HAP-1 (cell line): ENCODE results near the gene GALR2.

Source experiments
- DNase-seq, 2 experiments: peaks; one replicate each; pipeline ENCODE4 v3.0.0-alpha.2; 2016 to 2020; ENCODE audit warnings: low spot score in 2 of 2
- H3K27me3 ChIP-seq: fragments of 250-450 bp; sonication (Bioruptor Pico); 2 replicates; pipeline ENCODE4 v1.5.1; 2020; ENCODE audit warnings: low read depth, mild to moderate bottlenecking, moderate library complexity
- H3K36me3 ChIP-seq: fragments of 250-450 bp; sonication (Bioruptor Pico); replicated peaks from 2 replicates; pipeline ENCODE4 v1.5.1; 2020; ENCODE audit warnings: mild to moderate bottlenecking
- H3K4me1 ChIP-seq: fragments of 250-450 bp; sonication (Bioruptor Pico); 2 replicates; pipeline ENCODE4 v1.5.1; 2020; ENCODE audit warnings: mild to moderate bottlenecking
- H3K4me3 ChIP-seq: fragments of 250-450 bp; sonication (Bioruptor Pico); 2 replicates; pipeline ENCODE4 v1.5.1; 2020; ENCODE audit warnings: mild to moderate bottlenecking, moderate library complexity
- H3K9me3 ChIP-seq: fragments of 250-450 bp; sonication (Bioruptor Pico); 2 replicates; pipeline ENCODE4 v1.5.1; 2020; ENCODE audit warnings: mild to moderate bottlenecking, moderate library complexity
- in situ Hi-C: fragments of 300-500 bp; cut with MboI; formaldehyde crosslinking; loops from 3 replicates; pipeline ENCODE4 v1.14.3; 2020; ENCODE audit warnings: low sequenced_read_pairs, inconsistent platforms, mixed read lengths

The GALR2 gene

GRCh38 chr17:76074390-76075363, at the start of gene GALR2:
GALR2 (plus strand) TSS chr17:76074781; CDS start chr17:76074884, 103 bp downstream.
- Histone ChIP-seq H3K36me3 (no peaks in the 10 kb centered on the region), H3K4me1 (peaks cover 8% of the 10 kb centered on the region), H3K9me3 (no peaks in the 10 kb centered on the region), H3K4me3 (no peak within 1 kb of the TSS), H3K27me3 (peaks cover 13% of the 10 kb centered on the region)
- in situ Hi-C loops: no loop called here
- DNase-seq: no peak

GRCh38 chr17:76025294-76025693, 49.3 kb upstream of the GALR2 start:
- in situ Hi-C loops: no loop called here
- Histone ChIP-seq H3K27me3 (no peaks in the 10 kb centered on the region), H3K36me3 (no peaks in the 10 kb centered on the region), H3K4me3 (no peak overlapping the region), H3K4me1 (no peaks in the 10 kb centered on the region), H3K9me3 (no peaks in the 10 kb centered on the region)
- no peak for DNase-seq

GRCh38 chr17:76026714-76027158, 47.8 kb upstream of the GALR2 start:
- Histone ChIP-seq H3K4me3 (no peak overlapping the region), H3K36me3 (no peaks in the 10 kb centered on the region), H3K9me3 (no peaks in the 10 kb centered on the region), H3K4me1 (no peaks in the 10 kb centered on the region), H3K27me3 (no peaks in the 10 kb centered on the region)
- in situ Hi-C loops: no loop called here
- no peak for DNase-seq

- in situ Hi-C loops: no loop called here
- Histone ChIP-seq H3K4me1 (no peaks in the 10 kb centered on the region), H3K4me3 (no peak within 1 kb of the TSS), H3K36me3 (no peaks in the 10 kb centered on the region), H3K9me3 (no peaks in the 10 kb centered on the region), H3K27me3 (no peaks in the 10 kb centered on the region)
- no peak for DNase-seq
Observed at GRCh38 chr17:76027159-76027839, 47.3 kb upstream of the GALR2 start, which contains the start of gene EVPL. EVPL (minus strand) TSS chr17:76027306; CDS start chr17:76027198, 108 bp downstream.

- in situ Hi-C loops: no loop called here
- no peak for DNase-seq
- H3K27me3 ChIP-seq: no peaks in the 10 kb centered on the region
Observed at GRCh38 chr17:76032073-76032779, 42.4 kb upstream of the GALR2 start.

GRCh38 chr17:76032780-76033108, 41.8 kb upstream of the GALR2 start:
- no peak overlapping the region for H3K4me3 ChIP-seq
- no peaks in the 10 kb centered on the region for H3K27me3 ChIP-seq
- no peaks in the 10 kb centered on the region for H3K36me3 ChIP-seq
- DNase-seq: no peak
- in situ Hi-C loops: no loop called here
- H3K9me3 ChIP-seq: no peaks in the 10 kb centered on the region
- H3K4me1 ChIP-seq: no peaks in the 10 kb centered on the region

More at GRCh38 chr17:76032073-76032779, 42.4 kb upstream of the GALR2 start:
- H3K4me1 ChIP-seq: no peaks in the 10 kb centered on the region
- H3K4me3 ChIP-seq: no peak overlapping the region
- no peaks in the 10 kb centered on the region for H3K36me3 ChIP-seq
- no peaks in the 10 kb centered on the region for H3K9me3 ChIP-seq

- Histone ChIP-seq H3K9me3 (no peaks in the 10 kb centered on the region), H3K4me3 (no peak overlapping the region), H3K4me1 (no peaks in the 10 kb centered on the region), H3K27me3 (no peaks in the 10 kb centered on the region), H3K36me3 (no peaks in the 10 kb centered on the region)
- in situ Hi-C loops: no loop called here
- DNase-seq: no peak
Observed at GRCh38 chr17:76033139-76033538, 41.4 kb upstream of the GALR2 start.

- Histone ChIP-seq H3K4me1 (no peaks in the 10 kb centered on the region), H3K27me3 (no peaks in the 10 kb centered on the region), H3K4me3 (no peak overlapping the region), H3K36me3 (peaks cover 14% of the 10 kb centered on the region), H3K9me3 (no peaks in the 10 kb centered on the region)
- no peak for DNase-seq
- in situ Hi-C loops: no loop called here
Observed at GRCh38 chr17:76034428-76035350, 39.9 kb upstream of the GALR2 start.

- no peaks in the 10 kb centered on the region for H3K27me3 ChIP-seq
- H3K4me1 ChIP-seq: no peaks in the 10 kb centered on the region
- in situ Hi-C loops: no loop called here
- H3K36me3 ChIP-seq: peaks cover 32% of the 10 kb centered on the region
- H3K9me3 ChIP-seq: no peaks in the 10 kb centered on the region
- no peak overlapping the region for H3K4me3 ChIP-seq
- no peak for DNase-seq
Observed at GRCh38 chr17:76036497-76037261, 37.9 kb upstream of the GALR2 start.

- DNase-seq: no peak
- Histone ChIP-seq H3K4me1 (no peaks in the 10 kb centered on the region), H3K36me3 (peaks cover 42% of the 10 kb centered on the region), H3K9me3 (no peaks in the 10 kb centered on the region), H3K27me3 (no peaks in the 10 kb centered on the region), H3K4me3 (no peak overlapping the region)
- in situ Hi-C loops: no loop called here
Observed at GRCh38 chr17:76038050-76038449, 36.5 kb upstream of the GALR2 start.

GRCh38 chr17:76039121-76039520, 35.5 kb upstream of the GALR2 start:
- in situ Hi-C loops: no loop called here
- Histone ChIP-seq H3K4me1 (no peaks in the 10 kb centered on the region), H3K4me3 (no peak overlapping the region), H3K36me3 (peaks cover 53% of the 10 kb centered on the region), H3K27me3 (no peaks in the 10 kb centered on the region), H3K9me3 (no peaks in the 10 kb centered on the region)
- DNase-seq: no peak

- H3K36me3 ChIP-seq: peaks cover 63% of the 10 kb centered on the region
- no peaks in the 10 kb centered on the region for H3K4me1 ChIP-seq
- in situ Hi-C loops: no loop called here
- H3K4me3 ChIP-seq: no peak overlapping the region
- no peak for DNase-seq
- no peaks in the 10 kb centered on the region for H3K27me3 ChIP-seq
- no peaks in the 10 kb centered on the region for H3K9me3 ChIP-seq
Observed at GRCh38 chr17:76040376-76040775, 34.2 kb upstream of the GALR2 start.
